CD4-positive, alpha-beta T cell (primary cell): ENCODE data around the gene RTN4RL1. TPM values are rescaled to one million over a fixed set of nuclear protein-coding genes. Genes with fewer than 3 reads are reported as not detected.
"Not testable (repeated sequence)": the region's sequence is repeated elsewhere in the genome, so short reads cannot be mapped to it uniquely, and the experiment has no call there.

Experiments used
- ATAC-seq: fragments of 200-7000 bp; cut with Tn5 transposase; one replicate; pipeline ENCODE4 v1.10.0; 2022; ENCODE audit warnings: mild to moderate bottlenecking; ENCODE audit not compliant: poor library complexity
- CTCF ChIA-PET: fragments of 350-600 bp; sonication (Branson Sonifier 250); formaldehyde crosslinking; loops from one replicate; lab custom pipeline; 2021; ENCODE audit warnings: antibody characterized with exemption, inconsistent platforms; lab: Charles Lee
- POLR2A ChIA-PET: fragments of 350-600 bp; sonication (Branson Sonifier 250); formaldehyde crosslinking; loops from one replicate; lab custom pipeline; 2021; ENCODE audit warnings: antibody characterized with exemption, inconsistent platforms; lab: Charles Lee
- DNase-seq, 14 experiments: peaks; one replicate each; pipeline ENCODE4 v3.0.0-alpha.2; 2013 to 2020; ENCODE audit warnings: mixed read lengths in 2 of 14
- H3K27ac ChIP-seq, 2 donors: one replicate each; pipeline versions ENCODE4 v1.5.1 to v1.7.0; 2013; ENCODE audit warnings: low read length in 2 of 2, low read depth in 1 of 2, mild to moderate bottlenecking in 1 of 2
- H3K27me3 ChIP-seq, 2 experiments: 1 replicate in 1 of 2; 2 replicates in 1 of 2; pipeline versions ENCODE4 v1.6.1 to v1.7.0; 2013; ENCODE audit warnings: low read length in 2 of 2, control low read depth in 1 of 2, mild to moderate bottlenecking in 1 of 2, moderate library complexity in 1 of 2; ENCODE audit not compliant: insufficient read depth in 2 of 2, control insufficient read depth in 1 of 2
- H3K36me3 ChIP-seq: one replicate; pipeline ENCODE4 v1.6.1; 2013; ENCODE audit warnings: low read length, control low read depth; ENCODE audit not compliant: insufficient read depth
- H3K4me1 ChIP-seq: one replicate; pipeline ENCODE4 v1.6.1; 2013; ENCODE audit warnings: low read length, control low read depth; ENCODE audit not compliant: insufficient read depth
- H3K4me3 ChIP-seq: one replicate; pipeline ENCODE4 v1.5.1; 2013; ENCODE audit warnings: mild to moderate bottlenecking, low read length, moderate library complexity
- H3K9me3 ChIP-seq, 2 experiments: 1 replicate in 1 of 2; 2 replicates in 1 of 2; pipeline versions ENCODE4 v1.6.1 to v1.7.0; 2013; ENCODE audit warnings: low read length in 2 of 2, mild to moderate bottlenecking in 2 of 2, control low read depth in 1 of 2, moderate library complexity in 1 of 2; ENCODE audit not compliant: control insufficient read depth in 1 of 2, insufficient read depth in 1 of 2
- H3K27ac Mint-ChIP-seq: one replicate; pipeline ENCODE4 v1.8.0; 2020; ENCODE audit warnings: mixed read lengths
- H3K27me3 Mint-ChIP-seq: one replicate; pipeline ENCODE4 v1.8.0; 2021; ENCODE audit warnings: mixed read lengths
- H3K36me3 Mint-ChIP-seq: one replicate; pipeline ENCODE4 v1.8.0; 2021; ENCODE audit warnings: low read depth, mixed read lengths
- H3K4me1 Mint-ChIP-seq: one replicate; pipeline ENCODE4 v1.8.0; 2021; ENCODE audit warnings: low read depth, mixed read lengths
- H3K4me3 Mint-ChIP-seq: one replicate; pipeline ENCODE4 v1.8.0; 2020; ENCODE audit warnings: mild to moderate bottlenecking, mixed read lengths
- H3K9me3 Mint-ChIP-seq: one replicate; pipeline ENCODE4 v1.8.0; 2020; ENCODE audit warnings: mixed read lengths
- CTCF ChIP-seq: fragments of 200-600 bp; IDR thresholded peaks from one replicate; pipeline ENCODE4 v1.8.0; 2022; ENCODE audit warnings: antibody characterized with exemption, mild to moderate bottlenecking
- intact Hi-C, 2 experiments: fragments of 100-400 bp; cut with DNase I in 1 of 2; cut with micrococcal nuclease in 1 of 2; formaldehyde crosslinking; loops; one replicate each; pipeline versions ENCODE4 v1.15.1 to v1.9.0; 2023 to 2025; cut with DNase I, micrococcal nuclease
- total RNA-seq, 174 experiments: library from RNA in 2 of 174; stranded (reverse) in 2 of 174; gene quantifications; one replicate each; pipeline ENCODE4 v1.2.3 and lab custom pipeline; 2021 to 2026

The RTN4RL1 gene
- total RNA-seq, 2 experiments from 2014 or later, result 0.06 to 0.11 TPM

GRCh38 chr17:1898332-1898731 lies 126.8 kb downstream of the RTN4RL1 start:
- POLR2A ChIA-PET, result no interaction called here

GRCh38 chr17:1897105-1897656 lies 128.0 kb downstream of the RTN4RL1 start:
- Histone ChIP-seq H3K4me3 (no peak overlapping the region), H3K27ac (no peak overlapping the region), H3K9me3 (no peaks in the 10 kb centered on the region), H3K4me1 (no peaks in the 10 kb centered on the region), H3K27me3 (no peaks in the 10 kb centered on the region), H3K36me3 (peaks cover 65% of the 10 kb centered on the region)
- CTCF ChIA-PET, result no interaction called here
- intact Hi-C loops, result no loop called here
- POLR2A ChIA-PET, result no interaction called here
- DNase-seq (no peak), ATAC-seq (no peak)
- no peaks in the 10 kb centered on the region for H3K4me1 Mint-ChIP-seq
- H3K27me3 Mint-ChIP-seq, result no peaks in the 10 kb centered on the region
- no peak overlapping the region for H3K27ac Mint-ChIP-seq
- no peaks in the 10 kb centered on the region for H3K9me3 Mint-ChIP-seq
- H3K4me3 Mint-ChIP-seq, result no peak overlapping the region
- peaks cover 73% of the 10 kb centered on the region for H3K36me3 Mint-ChIP-seq
- no peak for TF ChIP-seq CTCF

More at GRCh38 chr17:1898332-1898731, 126.8 kb downstream of the RTN4RL1 start:
- CTCF ChIA-PET, result no interaction called here
- Histone ChIP-seq H3K9me3 (no peaks in the 10 kb centered on the region), H3K27me3 (no peaks in the 10 kb centered on the region), H3K4me1 (no peaks in the 10 kb centered on the region), H3K27ac (no peak overlapping the region), H3K4me3 (no peak overlapping the region), H3K36me3 (peaks cover 55% of the 10 kb centered on the region)
- DNase-seq (no peak), ATAC-seq (no peak)
- no peak for TF ChIP-seq CTCF
- Mint-ChIP-seq H3K27ac (no peak overlapping the region), H3K36me3 (peaks cover 62% of the 10 kb centered on the region), H3K9me3 (no peaks in the 10 kb centered on the region), H3K4me3 (no peak overlapping the region), H3K27me3 (peaks cover 2% of the 10 kb centered on the region), H3K4me1 (no peaks in the 10 kb centered on the region)
- intact Hi-C loops, result no loop called here

- CTCF ChIA-PET, result no interaction called here
- POLR2A ChIA-PET, result no interaction called here
- Histone ChIP-seq H3K36me3 (peaks cover 71% of the 10 kb centered on the region), H3K4me1 (no peaks in the 10 kb centered on the region), H3K9me3 (no peaks in the 10 kb centered on the region), H3K27me3 (no peaks in the 10 kb centered on the region), H3K27ac (no peak overlapping the region), H3K4me3 (no peak overlapping the region)
- Mint-ChIP-seq H3K4me1 (no peaks in the 10 kb centered on the region), H3K9me3 (no peaks in the 10 kb centered on the region), H3K4me3 (no peak overlapping the region), H3K36me3 (peaks cover 80% of the 10 kb centered on the region), H3K27me3 (no peaks in the 10 kb centered on the region), H3K27ac (no peak overlapping the region)
- DNase-seq, result no peak
- intact Hi-C loops, result no loop called here
- no peak for ATAC-seq
- TF ChIP-seq CTCF, result no peak
These were observed 128.7 kb downstream of the RTN4RL1 start for GRCh38 chr17:1896243-1897104.

GRCh38 chr17:1895479-1895878 lies 129.7 kb downstream of the RTN4RL1 start:
- CTCF ChIA-PET, H3K4me3 Mint-ChIP-seq, H3K27ac ChIP-seq, H3K4me3 ChIP-seq, H3K27ac Mint-ChIP-seq, intact Hi-C loops, H3K27me3 ChIP-seq, H3K9me3 ChIP-seq, H3K9me3 Mint-ChIP-seq, H3K4me1 Mint-ChIP-seq, DNase-seq, H3K27me3 Mint-ChIP-seq, ATAC-seq, H3K4me1 ChIP-seq, POLR2A ChIA-PET: not testable (repeated sequence)
- H3K36me3 ChIP-seq, result peaks cover 81% of the 10 kb centered on the region
- H3K36me3 Mint-ChIP-seq, result peaks cover 90% of the 10 kb centered on the region
